GM12874 (cell line): ENCODE data around the gene PLK4.

Source experiments
- CTCF ChIP-seq: IDR thresholded peaks from 2 replicates; pipeline ENCODE4 v1.5.1; 2011; ENCODE audit warnings: low read depth, mild to moderate bottlenecking, control low read depth, low read length, moderate library complexity; ENCODE audit not compliant: insufficient read depth

Gene PLK4

DNA sequence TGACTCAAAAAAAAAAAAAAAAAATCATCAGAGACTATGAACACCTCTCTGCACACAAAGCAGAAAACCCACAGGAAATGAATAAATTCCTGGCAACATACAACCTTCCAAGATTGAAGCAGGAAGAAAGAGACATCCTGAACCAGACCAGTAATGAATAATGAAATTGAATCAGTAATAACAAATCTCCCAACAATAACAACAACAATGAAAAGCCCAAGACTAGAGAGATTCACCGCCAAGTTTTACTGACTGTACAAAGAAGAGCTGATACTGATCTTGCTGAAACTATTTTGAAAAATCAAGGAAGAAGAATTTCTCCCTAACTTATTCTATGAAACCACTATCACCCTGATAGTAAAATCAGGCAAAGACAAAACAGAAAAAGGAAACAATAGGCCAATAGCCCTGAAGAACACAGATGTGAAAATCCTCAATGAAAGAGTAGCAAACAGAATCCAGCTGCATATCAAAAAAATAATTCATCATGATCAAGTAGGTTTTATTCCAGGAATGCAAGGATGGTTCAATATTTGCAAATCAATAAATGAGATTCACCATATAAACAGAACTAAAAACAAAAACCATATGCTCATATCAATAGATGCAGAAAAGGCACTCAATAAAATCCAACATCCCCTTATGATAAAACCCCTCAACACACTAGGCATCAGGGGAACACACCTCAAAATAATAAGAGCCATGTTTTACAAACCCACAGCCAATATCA is 31.0 kb upstream of the PLK4 start:
- no peak for TF ChIP-seq CTCF

DNA sequence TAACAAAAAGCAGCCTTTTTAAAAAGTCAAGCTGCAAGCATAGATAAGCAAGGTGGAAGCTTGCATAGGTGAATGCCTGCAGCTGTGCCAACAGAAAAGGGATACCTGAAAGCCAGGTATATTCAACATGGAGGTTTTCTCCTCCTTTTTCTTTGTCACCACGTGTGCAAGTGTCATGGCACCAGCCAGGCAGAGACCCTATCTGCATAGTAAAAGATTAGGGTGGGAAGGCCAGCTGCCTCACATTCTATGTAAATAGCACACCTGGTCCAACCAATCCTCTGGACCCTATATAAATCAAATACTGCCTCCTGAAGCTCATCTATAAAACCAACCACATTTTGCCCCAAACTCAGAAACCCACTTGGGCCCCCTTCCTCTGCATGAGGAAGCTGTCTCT is 28.0 kb upstream of the PLK4 start:
- no peak for TF ChIP-seq CTCF

DNA sequence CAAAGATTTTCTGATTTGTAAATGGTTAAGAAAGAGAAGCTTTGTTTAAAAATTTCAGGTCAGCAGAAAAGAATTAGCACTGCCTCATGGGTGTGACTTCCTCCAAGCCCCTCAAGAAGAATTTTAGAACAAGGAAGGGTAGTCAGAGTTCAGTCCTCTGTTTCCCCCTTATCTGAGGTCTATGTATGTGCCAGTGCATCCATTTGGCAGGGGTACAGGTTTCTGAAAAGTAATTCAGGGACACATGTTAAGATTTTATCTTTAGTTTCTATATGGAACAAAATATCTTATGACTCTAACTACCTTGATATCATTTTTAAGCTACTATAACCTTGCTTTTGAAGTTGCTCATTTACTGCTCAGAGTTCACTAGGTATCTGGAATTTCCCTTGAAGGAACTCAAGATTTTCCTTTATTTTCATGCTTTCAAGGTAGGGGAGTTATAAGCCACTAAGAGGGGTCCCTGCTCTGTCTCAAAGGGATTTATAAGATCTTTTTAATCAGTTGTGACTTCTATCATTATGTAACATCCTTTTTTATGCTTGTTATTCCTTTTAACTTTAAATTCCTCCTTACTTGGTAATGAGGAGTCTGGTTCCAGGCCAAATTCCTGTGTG is 24.4 kb upstream of the PLK4 start:
- TF ChIP-seq CTCF = no peak

GRCh38 chr4:127856813-127857447 is 23.8 kb upstream of the PLK4 start:
- TF ChIP-seq CTCF = no peak

GRCh38 chr4:127857641-127858040 is 23.1 kb upstream of the PLK4 start:
- no peak for TF ChIP-seq CTCF

- no peak for TF ChIP-seq CTCF
These were observed 12.5 kb upstream of the PLK4 start for GRCh38 chr4:127868196-127868595.

DNA sequence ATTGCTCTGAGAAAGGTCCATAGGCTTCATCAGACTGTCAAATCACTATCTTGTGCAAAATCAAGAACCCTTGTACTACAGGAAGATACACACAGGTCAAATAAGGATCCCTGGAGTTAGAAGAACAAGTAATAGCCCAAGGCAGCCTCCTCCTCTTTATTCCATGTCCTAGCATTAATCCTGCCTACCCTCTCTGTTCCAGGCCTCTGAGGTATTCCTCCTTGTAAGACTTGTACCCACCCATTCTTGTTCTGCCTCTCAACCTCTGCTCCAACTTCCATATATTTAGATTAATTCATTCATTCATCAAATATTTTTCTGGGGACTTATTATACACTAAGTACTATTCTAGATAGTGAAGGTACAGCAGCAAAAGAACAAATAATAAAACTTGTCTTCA is 10.4 kb upstream of the PLK4 start:
- no peak for TF ChIP-seq CTCF
